AG04449 (cell line): ENCODE measurements around the gene MRPS16.

Experiments
- CTCF ChIA-PET: fragments of 350-600 bp; formaldehyde crosslinking; extraction: SDS; loops from one replicate; lab custom pipeline; 2021; ENCODE audit warnings: antibody characterized with exemption; lab: Yijun Ruan, JAX
- POLR2A ChIA-PET: fragments of 400-600, 350-600 bp; formaldehyde crosslinking; extraction: SDS; loops from one replicate; lab custom pipeline; 2020; ENCODE audit warnings: antibody characterized with exemption, inconsistent platforms; lab: Yijun Ruan, JAX
- DNase-seq: peaks from one replicate; pipeline ENCODE4 v3.0.0-alpha.2; 2010; ENCODE audit warnings: low read depth, low spot score
- H3K4me3 ChIP-seq: 2 replicates; pipeline ENCODE4 v1.5.1; 2011; ENCODE audit warnings: low read depth, mild to moderate bottlenecking, control low read depth, low read length
- TF ChIP-seq, protein P1 (sequence below): IDR thresholded peaks from one replicate; pipeline ENCODE4 v1.5.1; 2011; ENCODE audit warnings: mild to moderate bottlenecking, moderate library complexity, low read length, control low read depth, inconsistent platforms; ENCODE audit not compliant: insufficient read depth; ENCODE audit errors: missing control alignments

Gene MRPS16

DNA sequence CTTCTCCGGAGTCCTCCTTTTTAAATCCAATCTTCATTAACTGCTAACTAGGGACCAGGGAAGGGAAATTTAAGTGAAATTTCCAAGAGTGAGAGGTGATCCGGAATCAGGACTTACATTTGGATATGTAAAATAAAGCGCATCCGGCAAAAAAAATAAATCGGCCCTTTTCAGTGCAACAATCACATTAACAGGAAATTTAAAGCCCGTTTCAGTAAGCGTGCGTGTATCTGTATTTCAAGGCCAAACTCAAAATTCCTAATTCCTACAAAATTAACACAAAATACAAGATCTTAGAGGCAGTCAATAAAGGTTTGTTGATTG is 6.2 kb downstream of the MRPS16 start:
- DNase-seq, result no peak
- POLR2A ChIA-PET, result interaction anchor here (0.7 to 1.9 kb wide), 7 partner anchors 8 to 433 kb away, joined by 3 to 8 read pairs (median 5); partner anchors contain the start of genes CFAP70, ECD and FAM149B1

DNA sequence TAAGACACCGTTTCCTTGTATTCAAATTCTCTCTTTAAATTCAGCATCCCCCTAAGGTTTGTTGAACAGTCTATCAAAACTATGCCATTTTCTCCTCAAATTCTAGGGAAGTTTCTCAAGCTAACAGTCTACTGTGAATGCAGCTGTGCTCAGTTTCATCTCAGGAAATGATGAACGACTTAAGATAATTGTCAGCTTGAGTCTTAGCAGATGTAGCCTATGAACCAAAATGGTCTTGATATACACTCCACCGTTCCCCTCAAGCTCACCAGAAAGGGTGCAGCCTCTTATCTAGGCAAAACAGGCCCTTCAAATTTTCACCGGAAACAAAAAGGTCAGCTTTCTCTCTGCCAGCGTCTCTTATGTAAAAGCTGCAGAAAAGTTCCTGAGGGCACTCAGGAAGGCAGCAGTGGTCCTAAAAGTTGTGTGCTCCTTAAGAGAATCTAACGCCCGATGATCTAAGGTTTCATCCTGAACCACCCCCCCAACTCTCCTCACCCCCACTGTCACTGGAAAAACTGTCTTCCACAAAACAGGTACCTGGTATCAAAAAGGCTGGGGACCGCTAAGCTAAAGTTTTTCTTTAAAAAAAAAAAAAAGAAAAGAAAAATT is 7.5 kb downstream of the MRPS16 start:
- peak overlapping the region; percentile 92 for H3K4me3 ChIP-seq
- POLR2A ChIA-PET, result interaction anchor here (1.2 kb wide), 1 partner anchor 11 kb away, joined by 4 read pairs; no protein-coding TSS in a partner anchor
- DNase-seq, result no peak
- TF ChIP-seq, protein P1, sequence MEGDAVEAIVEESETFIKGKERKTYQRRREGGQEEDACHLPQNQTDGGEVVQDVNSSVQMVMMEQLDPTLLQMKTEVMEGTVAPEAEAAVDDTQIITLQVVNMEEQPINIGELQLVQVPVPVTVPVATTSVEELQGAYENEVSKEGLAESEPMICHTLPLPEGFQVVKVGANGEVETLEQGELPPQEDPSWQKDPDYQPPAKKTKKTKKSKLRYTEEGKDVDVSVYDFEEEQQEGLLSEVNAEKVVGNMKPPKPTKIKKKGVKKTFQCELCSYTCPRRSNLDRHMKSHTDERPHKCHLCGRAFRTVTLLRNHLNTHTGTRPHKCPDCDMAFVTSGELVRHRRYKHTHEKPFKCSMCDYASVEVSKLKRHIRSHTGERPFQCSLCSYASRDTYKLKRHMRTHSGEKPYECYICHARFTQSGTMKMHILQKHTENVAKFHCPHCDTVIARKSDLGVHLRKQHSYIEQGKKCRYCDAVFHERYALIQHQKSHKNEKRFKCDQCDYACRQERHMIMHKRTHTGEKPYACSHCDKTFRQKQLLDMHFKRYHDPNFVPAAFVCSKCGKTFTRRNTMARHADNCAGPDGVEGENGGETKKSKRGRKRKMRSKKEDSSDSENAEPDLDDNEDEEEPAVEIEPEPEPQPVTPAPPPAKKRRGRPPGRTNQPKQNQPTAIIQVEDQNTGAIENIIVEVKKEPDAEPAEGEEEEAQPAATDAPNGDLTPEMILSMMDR, result no peak
- CTCF ChIA-PET, result no interaction called here

More for the DNA sequence above, 6.2 kb downstream of the MRPS16 start:
- TF ChIP-seq, protein P1, result no peak
- H3K4me3 ChIP-seq, result peak overlapping the region; percentile 92
- CTCF ChIA-PET, result no interaction called here

DNA sequence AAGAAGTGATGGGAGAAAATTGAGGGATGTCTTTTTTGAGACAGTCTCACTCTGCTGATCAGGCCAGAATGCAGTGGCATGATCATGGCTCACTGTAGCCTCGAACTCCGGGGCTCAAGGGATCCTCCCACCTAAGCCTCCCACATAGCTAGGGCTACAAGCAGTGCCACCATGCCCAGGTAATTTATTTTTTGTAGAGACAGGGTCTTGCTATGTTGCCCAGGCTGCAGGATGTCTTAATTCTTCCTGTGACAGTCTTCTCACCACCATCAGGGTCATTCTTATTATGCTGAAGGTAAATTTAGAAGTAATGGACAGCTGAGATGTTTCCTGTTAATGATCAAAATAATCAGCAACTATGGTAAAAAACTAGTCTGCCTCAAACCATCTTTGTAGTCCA is 12.5 kb downstream of the MRPS16 start:
- H3K4me3 ChIP-seq, result no peak overlapping the region
- CTCF ChIA-PET, result interaction anchor here (2.0 kb wide), 1 partner anchor 24 kb away, joined by 5 read pairs; no protein-coding TSS in a partner anchor
- no peak for DNase-seq
- POLR2A ChIA-PET, result no interaction called here
- TF ChIP-seq, protein P1, result no peak

DNA sequence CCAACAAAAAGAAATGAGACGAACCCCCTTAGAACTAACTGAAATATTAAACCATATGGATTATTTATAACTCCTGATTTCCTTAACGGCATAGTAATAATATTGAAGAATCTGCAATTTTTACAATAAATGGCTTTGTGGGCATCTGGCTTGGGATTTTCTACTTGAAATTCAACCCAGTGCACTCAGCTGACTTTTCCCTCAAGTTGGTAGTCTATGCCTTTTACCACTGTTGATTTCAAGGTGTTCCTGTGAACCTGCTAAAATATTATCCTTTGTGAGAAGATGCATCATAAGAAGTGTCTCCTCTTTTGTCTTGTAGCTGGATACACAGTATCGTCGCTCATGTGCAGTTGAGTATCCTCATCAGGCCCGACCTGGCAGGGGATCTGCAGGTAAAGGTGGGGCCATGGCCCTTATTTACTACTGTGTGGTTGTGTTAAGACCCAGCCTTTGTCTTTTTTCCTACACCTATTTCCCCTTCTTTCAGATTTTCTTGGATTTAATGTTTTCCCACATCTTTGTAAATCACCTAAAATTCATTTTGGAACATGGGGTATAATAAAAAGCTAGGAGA is 13.4 kb downstream of the MRPS16 start:
- ChIA-PET CTCF (interaction anchor here (0.8 to 1.6 kb wide), 3 partner anchors 13 to 21 kb away, joined by 3 read pairs; no protein-coding TSS in a partner anchor), POLR2A (interaction anchor here (0.6 to 1.2 kb wide), 2 partner anchors 8 to 393 kb away, joined by 3 to 5 read pairs; partner anchors contain the start of gene DNAJC9)
- TF ChIP-seq, protein P1, result no peak
- DNase-seq, result no peak
- no peak overlapping the region for H3K4me3 ChIP-seq

- H3K4me3 ChIP-seq, result no peak overlapping the region
- CTCF ChIA-PET, result interaction anchor here (0.6 to 0.7 kb wide), 2 partner anchors 11 to 304 kb away, joined by 4 to 5 read pairs; no protein-coding TSS in a partner anchor
- POLR2A ChIA-PET, result interaction anchor here (2.1 kb wide), 1 partner anchor 12 kb away, joined by 5 read pairs; the partner anchor contains the start of gene DNAJC9
- DNase-seq, result no peak
- TF ChIP-seq, protein P1, result no peak
Observed at GRCh38 chr10:73234695-73235094, 17.7 kb downstream of the MRPS16 start.

GRCh38 chr10:73233883-73234282 is 18.6 kb downstream of the MRPS16 start:
- TF ChIP-seq, protein P1, result no peak
- no peak overlapping the region for H3K4me3 ChIP-seq
- CTCF ChIA-PET, result interaction anchor here (0.6 to 1.1 kb wide), 4 partner anchors 10 to 304 kb away, joined by 3 to 5 read pairs (median 4); partner anchors contain the start of gene NUDT13
- POLR2A ChIA-PET, result interaction anchor here (0.6 to 2.1 kb wide), 2 partner anchors 11 to 13 kb away, joined by 4 to 5 read pairs; partner anchors contain the start of gene DNAJC9
- no peak for DNase-seq
